T-helper 1 cell treated with Interleukin-12 subunit alpha and Interleukin-12 subunit beta and Interleukin-4 antibody, amounts not matched to agents 30 μg/mL and 1 μg/mL, for 36 hours (primary cell): ENCODE data around the gene YOD1.
"Not testable (repeated sequence)": the region's sequence is repeated elsewhere in the genome, so short reads cannot be mapped to it uniquely, and the experiment has no call there.

Experiments
- H3K27ac Mint-ChIP-seq: one replicate; pipeline ENCODE4 v1.8.0; 2021; ENCODE audit warnings: mild to moderate bottlenecking, mixed read lengths
- H3K27me3 Mint-ChIP-seq: one replicate; pipeline ENCODE4 v1.8.0; 2021; ENCODE audit warnings: low read depth, mixed read lengths
- H3K36me3 Mint-ChIP-seq: one replicate; pipeline ENCODE4 v1.8.0; 2021; ENCODE audit warnings: low read depth, mixed read lengths
- H3K4me1 Mint-ChIP-seq: one replicate; pipeline ENCODE4 v1.8.0; 2021; ENCODE audit warnings: low read depth, mixed read lengths
- H3K4me3 Mint-ChIP-seq: one replicate; pipeline ENCODE4 v1.8.0; 2021; ENCODE audit warnings: mild to moderate bottlenecking, moderate library complexity, mixed read lengths
- H3K9me3 Mint-ChIP-seq: one replicate; pipeline ENCODE4 v1.8.0; 2021; ENCODE audit warnings: mixed read lengths

Gene YOD1

DNA sequence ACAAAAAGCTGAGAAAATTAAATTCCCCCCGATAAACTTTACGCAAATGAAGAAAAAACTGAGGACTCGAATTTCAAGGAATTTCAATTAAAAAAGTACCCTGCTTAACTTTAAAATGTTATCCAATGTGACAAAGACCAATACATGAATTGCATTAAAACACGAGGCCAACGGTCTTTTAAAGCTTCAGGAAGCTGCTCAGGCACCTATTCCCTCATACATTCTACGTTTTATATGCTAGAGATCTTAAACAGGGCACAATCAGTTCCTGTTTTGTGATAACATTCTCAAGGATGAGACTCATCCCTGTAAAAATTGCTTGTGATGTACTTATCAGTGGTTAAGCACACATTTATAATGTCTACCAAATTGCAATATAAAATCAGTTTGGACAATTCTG is 3.0 kb downstream of the YOD1 start:
- H3K36me3 Mint-ChIP-seq, result peaks cover 33% of the 10 kb centered on the region
- H3K4me3 Mint-ChIP-seq, result no peak overlapping the region
- H3K27me3 Mint-ChIP-seq, result peaks cover under 1% of the 10 kb centered on the region
- H3K27ac Mint-ChIP-seq, result no peak overlapping the region
- H3K4me1 Mint-ChIP-seq, result peaks cover 49% of the 10 kb centered on the region
- no peaks in the 10 kb centered on the region for H3K9me3 Mint-ChIP-seq

DNA sequence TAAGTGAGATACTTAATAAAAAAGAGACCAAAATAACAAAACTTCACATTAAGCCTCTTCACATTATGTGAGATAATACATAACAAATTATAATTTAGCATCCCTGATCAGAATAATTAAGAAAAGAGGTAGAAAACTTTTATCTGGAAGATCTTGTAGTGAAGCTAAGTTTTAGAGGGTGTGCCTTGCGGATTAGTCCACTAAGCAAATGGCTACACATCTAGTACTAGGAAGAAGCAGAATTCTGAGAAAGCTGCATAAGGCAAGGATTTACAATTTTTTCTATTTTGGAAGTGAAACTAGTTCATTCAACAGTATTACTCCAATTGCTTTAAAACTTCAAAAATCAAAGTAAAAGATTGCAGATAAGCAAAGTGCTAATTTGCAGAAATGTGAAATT is 3.5 kb downstream of the YOD1 start:
- no peak overlapping the region for H3K27ac Mint-ChIP-seq
- peaks cover 33% of the 10 kb centered on the region for H3K36me3 Mint-ChIP-seq
- H3K27me3 Mint-ChIP-seq, result no peaks in the 10 kb centered on the region
- H3K9me3 Mint-ChIP-seq, result no peaks in the 10 kb centered on the region
- peaks cover 49% of the 10 kb centered on the region for H3K4me1 Mint-ChIP-seq
- no peak overlapping the region for H3K4me3 Mint-ChIP-seq

DNA sequence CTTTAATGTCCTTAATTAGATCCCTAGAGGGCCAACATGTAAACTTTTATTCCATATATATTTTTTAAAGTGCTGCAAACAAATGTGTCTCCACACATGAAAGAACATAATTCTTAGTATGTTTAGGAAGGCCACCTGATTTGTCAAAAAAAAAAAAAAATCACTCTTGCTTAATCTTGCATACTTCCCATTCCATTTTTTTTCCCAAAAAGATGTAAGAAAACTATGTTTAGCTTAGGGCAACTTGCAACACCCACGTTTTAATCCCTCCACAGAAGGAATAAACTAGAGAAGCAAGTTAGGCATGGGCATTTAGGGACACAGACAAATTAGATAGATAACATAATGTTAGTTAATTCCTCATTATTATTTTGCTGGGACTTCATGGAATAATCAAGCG is 5.6 kb downstream of the YOD1 start:
- Mint-ChIP-seq H3K9me3 (no peaks in the 10 kb centered on the region), H3K36me3 (peaks cover 33% of the 10 kb centered on the region), H3K4me1 (peaks cover 37% of the 10 kb centered on the region)

DNA sequence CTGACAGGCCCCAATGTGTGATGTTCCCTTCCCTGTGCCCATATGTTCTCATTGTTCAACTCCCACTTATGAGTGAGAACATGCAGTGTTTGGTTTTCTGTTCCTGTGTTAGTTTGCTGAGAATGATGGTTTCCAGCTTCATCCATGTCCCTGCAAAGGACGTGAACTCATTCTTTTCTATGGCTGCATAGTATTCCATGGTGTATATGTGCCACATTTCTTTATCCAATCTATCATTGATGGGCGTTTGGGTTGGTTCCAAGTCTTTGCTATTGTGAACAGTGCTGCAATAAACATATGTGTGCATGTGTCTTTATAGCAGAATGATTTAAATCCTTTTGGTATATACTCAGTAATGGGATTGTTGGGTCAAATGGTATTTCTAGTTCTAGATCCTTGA is 9.6 kb downstream of the YOD1 start:
- not testable (repeated sequence) for H3K9me3 Mint-ChIP-seq, H3K4me3 Mint-ChIP-seq, H3K27ac Mint-ChIP-seq, H3K27me3 Mint-ChIP-seq
- H3K4me1 Mint-ChIP-seq, result peaks cover 13% of the 10 kb centered on the region
- H3K36me3 Mint-ChIP-seq, result peaks cover 15% of the 10 kb centered on the region

More for the DNA sequence above, 5.6 kb downstream of the YOD1 start:
- Mint-ChIP-seq H3K4me3 (no peak overlapping the region), H3K27ac (no peak overlapping the region), H3K27me3 (no peaks in the 10 kb centered on the region)

DNA sequence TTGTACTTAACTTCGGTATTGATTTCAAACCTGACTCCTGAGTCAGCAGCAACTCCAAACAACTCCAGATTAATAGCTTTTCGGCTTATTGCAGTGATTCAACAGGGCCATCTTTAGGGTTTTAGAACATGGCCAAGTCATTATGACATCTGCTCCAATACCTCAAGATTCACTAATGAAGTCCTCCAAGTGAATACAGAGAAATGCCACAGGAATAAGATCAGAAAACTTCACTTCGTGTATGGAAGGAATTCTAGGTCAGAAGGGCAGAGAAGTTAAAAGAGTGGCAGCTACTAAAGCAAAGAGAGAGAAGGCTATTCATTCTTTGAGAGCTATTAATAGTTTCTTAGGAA is 10.9 kb downstream of the YOD1 start:
- Mint-ChIP-seq H3K36me3 (peaks cover 9% of the 10 kb centered on the region), H3K27me3 (peaks cover 4% of the 10 kb centered on the region), H3K9me3 (no peaks in the 10 kb centered on the region), H3K4me1 (peaks cover 8% of the 10 kb centered on the region), H3K27ac (no peak overlapping the region), H3K4me3 (no peak overlapping the region)

DNA sequence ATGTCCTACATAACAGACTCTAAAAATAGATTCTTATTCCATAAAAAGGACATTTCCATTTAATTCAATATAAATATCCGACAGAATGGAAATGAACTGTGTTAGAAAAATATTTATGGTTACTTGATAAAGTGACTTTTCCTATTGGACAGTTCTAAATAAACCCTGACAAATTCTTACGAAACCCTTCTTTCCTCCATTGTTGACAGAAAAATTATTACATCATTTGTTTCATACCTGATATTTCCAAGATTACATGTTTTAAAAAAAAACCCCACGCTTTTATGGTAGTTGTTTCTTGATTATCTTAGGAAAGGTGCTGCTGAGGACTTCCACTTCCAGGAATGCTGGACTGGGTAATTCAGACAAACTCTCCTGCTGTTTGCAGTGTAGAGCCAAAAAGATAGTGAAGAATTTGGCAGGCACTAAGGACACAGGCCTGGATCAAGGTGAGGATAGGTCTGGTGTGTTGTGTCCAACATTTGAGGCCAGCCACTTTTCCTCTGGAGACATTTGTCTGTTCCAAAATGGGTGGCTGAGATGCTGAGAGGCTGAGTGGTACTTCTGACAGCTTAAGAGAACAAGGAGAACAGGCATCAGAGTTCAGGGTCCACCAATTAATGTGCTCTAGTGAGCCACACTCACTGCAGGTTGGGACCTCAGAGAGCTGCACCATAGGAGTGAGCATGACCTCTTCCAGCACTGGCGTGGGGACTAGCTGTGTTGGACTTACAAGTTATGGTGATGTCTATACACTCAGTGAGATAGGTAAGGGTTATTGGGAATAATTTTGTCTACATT is 11.4 kb downstream of the YOD1 start:
- Mint-ChIP-seq H3K27ac (no peak overlapping the region), H3K4me3 (no peak overlapping the region)

GRCh38 chr1:207036865-207037264 is 14.1 kb downstream of the YOD1 start:
- H3K4me3 Mint-ChIP-seq, result no peak overlapping the region
- peaks cover 27% of the 10 kb centered on the region for H3K27me3 Mint-ChIP-seq
- no peak overlapping the region for H3K27ac Mint-ChIP-seq
- H3K36me3 Mint-ChIP-seq, result no peaks in the 10 kb centered on the region
- H3K4me1 Mint-ChIP-seq, result no peaks in the 10 kb centered on the region
- no peaks in the 10 kb centered on the region for H3K9me3 Mint-ChIP-seq

More for the DNA sequence above, 11.4 kb downstream of the YOD1 start:
- peaks cover 8% of the 10 kb centered on the region for H3K4me1 Mint-ChIP-seq
- H3K9me3 Mint-ChIP-seq, result no peaks in the 10 kb centered on the region
- peaks cover 4% of the 10 kb centered on the region for H3K36me3 Mint-ChIP-seq
- H3K27me3 Mint-ChIP-seq, result peaks cover 4% of the 10 kb centered on the region

DNA sequence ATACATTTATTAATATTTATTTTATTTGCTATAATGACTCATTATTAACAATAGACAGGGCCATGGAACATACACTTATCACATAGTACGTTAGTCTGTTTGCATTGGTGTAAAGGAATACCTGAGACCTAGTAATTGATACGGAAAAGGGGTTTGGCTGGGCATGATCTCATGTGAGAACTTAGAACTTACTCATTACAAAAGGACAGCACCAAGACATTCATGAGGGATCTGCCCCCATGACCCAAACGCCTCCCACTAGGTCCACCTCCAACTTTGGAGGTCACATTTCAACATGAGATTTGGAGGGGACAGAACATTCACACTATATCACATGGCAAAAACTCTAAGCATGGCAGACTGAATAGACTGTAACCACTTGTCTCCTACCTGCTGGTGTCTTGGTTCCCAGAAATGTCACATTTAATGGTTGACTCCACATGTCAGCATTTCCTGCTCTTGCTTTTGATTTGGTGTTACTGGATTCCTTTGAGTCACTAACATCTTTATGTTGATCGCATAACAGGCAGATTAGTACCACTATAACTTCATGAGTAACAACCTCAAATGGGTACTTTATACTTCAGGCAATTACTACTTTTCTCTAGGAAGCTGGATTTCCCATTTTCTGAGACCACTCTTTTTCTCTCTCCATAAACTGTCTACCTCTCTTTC is 15.0 kb downstream of the YOD1 start:
- H3K9me3 Mint-ChIP-seq, result no peaks in the 10 kb centered on the region
- H3K27me3 Mint-ChIP-seq, result peaks cover 35% of the 10 kb centered on the region
- H3K4me1 Mint-ChIP-seq, result no peaks in the 10 kb centered on the region
- H3K36me3 Mint-ChIP-seq, result no peaks in the 10 kb centered on the region
- no peak overlapping the region for H3K27ac Mint-ChIP-seq
- H3K4me3 Mint-ChIP-seq, result no peak overlapping the region

GRCh38 chr1:207034998-207035397 is 16.0 kb downstream of the YOD1 start:
- peaks cover 2% of the 10 kb centered on the region for H3K4me1 Mint-ChIP-seq
- no peak overlapping the region for H3K27ac Mint-ChIP-seq
- H3K9me3 Mint-ChIP-seq, result no peaks in the 10 kb centered on the region
- H3K27me3 Mint-ChIP-seq, result peaks cover 45% of the 10 kb centered on the region
- H3K4me3 Mint-ChIP-seq, result no peak overlapping the region
- H3K36me3 Mint-ChIP-seq, result no peaks in the 10 kb centered on the region

- no peaks in the 10 kb centered on the region for H3K9me3 Mint-ChIP-seq
- peaks cover 44% of the 10 kb centered on the region for H3K27me3 Mint-ChIP-seq
- peaks cover 4% of the 10 kb centered on the region for H3K4me1 Mint-ChIP-seq
- H3K27ac Mint-ChIP-seq, result no peak overlapping the region
- no peak overlapping the region for H3K4me3 Mint-ChIP-seq
- H3K36me3 Mint-ChIP-seq, result no peaks in the 10 kb centered on the region
Measured at GRCh38 chr1:207034208-207034607, 16.8 kb downstream of the YOD1 start.

GRCh38 chr1:207033302-207033701 is 17.7 kb downstream of the YOD1 start:
- H3K4me1 Mint-ChIP-seq, result peaks cover 4% of the 10 kb centered on the region
- no peaks in the 10 kb centered on the region for H3K9me3 Mint-ChIP-seq
- H3K27ac Mint-ChIP-seq, result no peak overlapping the region
- peaks cover 53% of the 10 kb centered on the region for H3K27me3 Mint-ChIP-seq
- H3K36me3 Mint-ChIP-seq, result no peaks in the 10 kb centered on the region
- no peak overlapping the region for H3K4me3 Mint-ChIP-seq

- Mint-ChIP-seq H3K36me3 (no peaks in the 10 kb centered on the region), H3K27ac (no peak within 1 kb of the TSS), H3K27me3 (peaks cover 56% of the 10 kb centered on the region), H3K9me3 (no peaks in the 10 kb centered on the region), H3K4me1 (peaks cover 4% of the 10 kb centered on the region), H3K4me3 (no peak within 1 kb of the TSS)
Measured at GRCh38 chr1:207032528-207033017, 18.4 kb downstream of the YOD1 start, which contains the start of gene C1orf116. TSS of gene C1orf116 (minus strand) at chr1:207032756. CDS start at chr1:207027598, 5,158 bp downstream.

- Mint-ChIP-seq H3K36me3 (no peaks in the 10 kb centered on the region), H3K27me3 (peaks cover 64% of the 10 kb centered on the region), H3K4me1 (peaks cover 4% of the 10 kb centered on the region)
Measured at GRCh38 chr1:207031632-207032264, 19.3 kb downstream of the YOD1 start.

GRCh38 chr1:207031016-207031415 is 20.0 kb downstream of the YOD1 start:
- H3K4me1 Mint-ChIP-seq, result peaks cover 4% of the 10 kb centered on the region
- H3K27me3 Mint-ChIP-seq, result peaks cover 69% of the 10 kb centered on the region
- H3K27ac Mint-ChIP-seq, result no peak overlapping the region
- H3K9me3 Mint-ChIP-seq, result no peaks in the 10 kb centered on the region
- no peak overlapping the region for H3K4me3 Mint-ChIP-seq
- H3K36me3 Mint-ChIP-seq, result no peaks in the 10 kb centered on the region

More at GRCh38 chr1:207031632-207032264, 19.3 kb downstream of the YOD1 start:
- H3K9me3 Mint-ChIP-seq, result no peaks in the 10 kb centered on the region
- no peak overlapping the region for H3K4me3 Mint-ChIP-seq
- no peak overlapping the region for H3K27ac Mint-ChIP-seq
